Fibroblast of lung (primary cell): Measurements from ENCODE around the gene IL36B. TPM values are rescaled to one million over a fixed set of nuclear protein-coding genes. Genes with fewer than 3 reads are reported as not detected.

Source experiments
- DNase-seq, 2 donors: peaks; one replicate each; pipeline versions ENCODE4 v3.0.0 to v3.0.0-alpha.2; 2010; ENCODE audit warnings: low read depth in 2 of 2
- H2AFZ ChIP-seq: 2 replicates; pipeline ENCODE4 v1.5.1; 2012; ENCODE audit warnings: low read length, control low read depth, inconsistent platforms
- H3K27ac ChIP-seq: 2 replicates; pipeline ENCODE4 v1.5.1; 2011; ENCODE audit warnings: low read length, control low read depth; ENCODE audit not compliant: insufficient read depth
- H3K27me3 ChIP-seq: 2 replicates; pipeline ENCODE4 v1.5.1; 2011; ENCODE audit warnings: mild to moderate bottlenecking, low read length; ENCODE audit not compliant: control insufficient read depth, insufficient read depth
- H3K36me3 ChIP-seq: 2 replicates; pipeline ENCODE4 v1.5.1; 2011; ENCODE audit warnings: low read length; ENCODE audit not compliant: control insufficient read depth, insufficient read depth
- H3K4me1 ChIP-seq: 2 replicates; pipeline ENCODE4 v1.5.1; 2011; ENCODE audit warnings: low read length; ENCODE audit not compliant: control insufficient read depth, insufficient read depth; ENCODE audit errors: extremely low read depth
- H3K4me2 ChIP-seq: 2 replicates; pipeline ENCODE4 v1.5.1; 2011; ENCODE audit warnings: low read length, control low read depth; ENCODE audit not compliant: insufficient read depth; ENCODE audit errors: extremely low read depth
- H3K4me3 ChIP-seq, 4 experiments: fragments of 200-600 bp in 1 of 4; sonication (generic) in 1 of 4; replicated peaks in 1 of 4; 2 replicates each; pipeline ENCODE4 v1.5.1; 2011 to 2016; ENCODE audit warnings: low read length in 4 of 4, low read depth in 3 of 4, mild to moderate bottlenecking in 3 of 4, control low read depth in 2 of 4, inconsistent platforms in 1 of 4, mixed read lengths in 1 of 4; ENCODE audit not compliant: insufficient read depth in 1 of 4; ENCODE audit errors: control extremely low read depth in 1 of 4
- H3K79me2 ChIP-seq: 2 replicates; pipeline ENCODE4 v1.5.1; 2012; ENCODE audit warnings: mild to moderate bottlenecking, low read length, inconsistent platforms; ENCODE audit not compliant: control insufficient read depth, insufficient read depth
- H3K9ac ChIP-seq: 2 replicates; pipeline ENCODE4 v1.5.1; 2011; ENCODE audit warnings: mild to moderate bottlenecking, low read length, control low read depth; ENCODE audit not compliant: insufficient read depth
- H3K9me3 ChIP-seq: 2 replicates; pipeline ENCODE4 v1.5.1; 2012; ENCODE audit warnings: low read depth, low read length; ENCODE audit not compliant: control insufficient read depth, insufficient read depth
- H4K20me1 ChIP-seq: 2 replicates; pipeline ENCODE4 v1.5.1; 2011; ENCODE audit warnings: low read length; ENCODE audit not compliant: control insufficient read depth, insufficient read depth; ENCODE audit errors: extremely low read depth
- EZH2 ChIP-seq: IDR thresholded peaks from 2 replicates; pipeline ENCODE4 v1.5.1; 2012; ENCODE audit warnings: low read length, control low read depth, mild to moderate bottlenecking; ENCODE audit errors: missing control alignments
- polyA plus RNA-seq, 2 donors: library from polyadenylated mRNA; depleted of rRNA in 1 of 2; stranded (reverse) in 1 of 2; unstranded in 1 of 2; fragments of >200 nt; gene quantifications; 2 replicates each; pipeline ENCODE4 v1.2.1, GENCODE V29; 2011 to 2012; ENCODE audit warnings: missing spikeins in 1 of 2
- total RNA-seq: library from RNA; depleted of rRNA; stranded (reverse); fragments of >200 nt; gene quantifications from 2 replicates; pipeline ENCODE4 v1.2.1, GENCODE V29; 2014
- TF ChIP-seq, protein P1 (sequence below), 2 donors: IDR thresholded peaks in 1 of 2; conservative IDR thresholded peaks in 1 of 2; 1 replicate in 1 of 2; 2 replicates in 1 of 2; pipeline ENCODE4 v1.5.1; 2011 to 2012; ENCODE audit warnings: low read length in 2 of 2, control low read depth in 1 of 2, inconsistent platforms in 1 of 2, low read depth in 1 of 2, mild to moderate bottlenecking in 1 of 2

Gene IL36B
- total and polyA plus RNA-seq, 2 donors (not counting 1 experiment from before 2014, with no cell fraction given), result not detected

DNA sequence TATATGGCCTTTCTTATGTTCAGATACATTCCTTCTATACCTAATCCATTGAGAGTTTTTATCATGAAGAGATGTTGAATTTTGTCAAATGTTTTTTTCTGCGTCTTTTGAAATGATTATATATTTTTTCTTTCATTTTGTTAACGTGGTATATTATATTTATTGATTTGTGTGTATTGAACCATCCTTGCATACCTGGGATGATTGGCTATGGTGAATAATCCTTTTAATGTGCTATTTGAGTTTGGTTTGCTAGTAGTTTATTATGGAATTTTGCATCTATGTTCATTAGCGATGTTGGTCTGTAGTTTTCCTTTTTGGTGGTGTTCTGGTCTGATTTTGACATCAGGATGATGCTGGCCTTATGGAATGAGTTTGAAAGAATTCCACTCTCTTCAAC lies 63.1 kb downstream of the IL36B start:
- Histone ChIP-seq H3K4me3 (no peak overlapping the region), H3K27me3 (no peaks in the 10 kb centered on the region), H3K9me3 (no peaks in the 10 kb centered on the region), H4K20me1 (no peaks in the 10 kb centered on the region), H3K27ac (no peak overlapping the region), H3K4me2 (no peak overlapping the region), H2AFZ (no peak overlapping the region), H3K79me2 (no peaks in the 10 kb centered on the region), H3K9ac (no peak overlapping the region), H3K4me1 (no peaks in the 10 kb centered on the region), H3K36me3 (no peaks in the 10 kb centered on the region)
- DNase-seq, result no peak
- TF ChIP-seq, protein P1, sequence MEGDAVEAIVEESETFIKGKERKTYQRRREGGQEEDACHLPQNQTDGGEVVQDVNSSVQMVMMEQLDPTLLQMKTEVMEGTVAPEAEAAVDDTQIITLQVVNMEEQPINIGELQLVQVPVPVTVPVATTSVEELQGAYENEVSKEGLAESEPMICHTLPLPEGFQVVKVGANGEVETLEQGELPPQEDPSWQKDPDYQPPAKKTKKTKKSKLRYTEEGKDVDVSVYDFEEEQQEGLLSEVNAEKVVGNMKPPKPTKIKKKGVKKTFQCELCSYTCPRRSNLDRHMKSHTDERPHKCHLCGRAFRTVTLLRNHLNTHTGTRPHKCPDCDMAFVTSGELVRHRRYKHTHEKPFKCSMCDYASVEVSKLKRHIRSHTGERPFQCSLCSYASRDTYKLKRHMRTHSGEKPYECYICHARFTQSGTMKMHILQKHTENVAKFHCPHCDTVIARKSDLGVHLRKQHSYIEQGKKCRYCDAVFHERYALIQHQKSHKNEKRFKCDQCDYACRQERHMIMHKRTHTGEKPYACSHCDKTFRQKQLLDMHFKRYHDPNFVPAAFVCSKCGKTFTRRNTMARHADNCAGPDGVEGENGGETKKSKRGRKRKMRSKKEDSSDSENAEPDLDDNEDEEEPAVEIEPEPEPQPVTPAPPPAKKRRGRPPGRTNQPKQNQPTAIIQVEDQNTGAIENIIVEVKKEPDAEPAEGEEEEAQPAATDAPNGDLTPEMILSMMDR (conservative IDR thresholded peaks at IDR 0.05 in 1 of 2, IDR thresholded peaks at IDR 0.05 in 1 of 2; ENCODE audit: low read depth in 1 of 2, low read length in 2 of 2), result no peak
- no peak for TF ChIP-seq EZH2

DNA sequence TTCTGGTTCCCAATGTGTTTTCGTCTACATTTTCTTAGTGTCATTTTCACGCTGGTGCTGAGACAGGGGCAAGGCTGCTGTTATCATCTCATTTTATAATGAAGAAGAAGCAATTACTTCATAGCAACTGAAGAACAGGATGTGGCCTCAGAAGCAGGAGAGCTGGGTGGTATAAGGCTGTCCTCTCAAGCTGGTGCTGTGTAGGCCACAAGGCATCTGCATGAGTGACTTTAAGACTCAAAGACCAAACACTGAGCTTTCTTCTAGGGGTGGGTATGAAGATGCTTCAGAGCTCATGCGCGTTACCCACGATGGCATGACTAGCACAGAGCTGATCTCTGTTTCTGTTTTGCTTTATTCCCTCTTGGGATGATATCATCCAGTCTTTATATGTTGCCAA lies 67.6 kb downstream of the IL36B start:
- H2AFZ ChIP-seq, result no peak overlapping the region

DNA sequence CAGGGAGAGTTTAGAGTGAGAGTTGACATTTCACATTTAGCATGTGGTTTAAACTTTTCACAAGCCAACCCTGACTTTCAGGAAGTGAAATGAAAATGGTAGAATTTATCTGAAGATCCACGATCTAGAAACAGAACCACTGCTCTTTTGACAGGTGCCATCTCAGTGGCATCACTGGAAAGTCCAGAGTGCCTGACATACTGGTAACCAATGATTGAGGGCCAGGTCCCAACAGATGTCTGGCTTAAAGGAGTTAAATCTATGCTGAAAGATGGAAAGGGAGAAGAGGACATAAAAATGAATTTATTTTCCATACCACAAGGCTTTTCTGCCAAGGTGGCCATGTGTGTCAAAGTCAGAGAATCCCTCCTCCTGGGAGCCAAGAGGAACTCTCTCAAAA lies 72.1 kb downstream of the IL36B start:
- DNase-seq, result no peak
- H3K27me3 ChIP-seq, result peaks cover 6% of the 10 kb centered on the region

More for the DNA sequence above, 67.6 kb downstream of the IL36B start:
- TF ChIP-seq EZH2, result no peak
- TF ChIP-seq, protein P1 (conservative IDR thresholded peaks at IDR 0.05 in 1 of 2, IDR thresholded peaks at IDR 0.05 in 1 of 2; ENCODE audit: low read depth in 1 of 2, low read length in 2 of 2), result no peak
- Histone ChIP-seq H4K20me1 (no peaks in the 10 kb centered on the region), H3K4me2 (no peak overlapping the region), H3K4me3 (no peak overlapping the region), H3K36me3 (no peaks in the 10 kb centered on the region), H3K9ac (no peak overlapping the region), H3K4me1 (no peaks in the 10 kb centered on the region), H3K79me2 (no peaks in the 10 kb centered on the region), H3K27ac (no peak overlapping the region), H3K9me3 (no peaks in the 10 kb centered on the region), H3K27me3 (no peaks in the 10 kb centered on the region)
- no peak for DNase-seq

More for the DNA sequence above, 72.1 kb downstream of the IL36B start:
- Histone ChIP-seq H3K9me3 (no peaks in the 10 kb centered on the region), H3K4me3 (no peak overlapping the region), H3K9ac (no peak overlapping the region), H3K36me3 (no peaks in the 10 kb centered on the region), H3K79me2 (no peaks in the 10 kb centered on the region), H3K27ac (no peak overlapping the region), H3K4me2 (no peak overlapping the region), H4K20me1 (no peaks in the 10 kb centered on the region), H3K4me1 (no peaks in the 10 kb centered on the region), H2AFZ (no peak overlapping the region)
- TF ChIP-seq, protein P1 (conservative IDR thresholded peaks at IDR 0.05 in 1 of 2, IDR thresholded peaks at IDR 0.05 in 1 of 2; ENCODE audit: low read depth in 1 of 2, low read length in 2 of 2), result no peak
- no peak for TF ChIP-seq EZH2
